SIG-M5 treated with dmso at 0.1 percent for 504 hours (cell line): Measurements from ENCODE around the gene APBA2.

Experiments
- DNase-seq: peaks from one replicate; lab custom pipeline; 2025; ENCODE audit not compliant: unreplicated experiment; lab: John Stamatoyannopoulos, UW

The APBA2 gene

DNA sequence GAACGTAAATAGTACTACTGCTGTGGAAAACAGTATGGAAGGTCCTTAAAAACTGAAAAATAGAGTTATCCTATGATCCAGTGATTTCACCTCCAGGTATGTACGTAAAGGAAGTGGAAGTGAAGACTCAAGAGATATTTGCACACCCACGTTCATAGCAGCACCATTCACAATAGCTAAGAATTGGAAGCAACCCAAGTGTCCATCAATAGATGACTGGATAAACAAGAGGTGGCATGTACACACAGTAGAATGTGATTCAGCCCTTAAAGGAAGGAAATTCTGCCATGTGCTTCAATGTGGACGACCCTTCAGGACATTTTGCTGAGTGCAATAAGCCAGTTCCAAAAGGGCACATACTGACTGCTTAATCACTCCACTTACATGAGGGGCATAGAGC, 188.3 kb downstream of the APBA2 start:
- no peak for DNase-seq

GRCh38 chr15:29078541-29078940, 192.8 kb downstream of the APBA2 start:
- no peak for DNase-seq

GRCh38 chr15:29079479-29079878, 193.7 kb downstream of the APBA2 start:
- DNase-seq, result no peak

DNA sequence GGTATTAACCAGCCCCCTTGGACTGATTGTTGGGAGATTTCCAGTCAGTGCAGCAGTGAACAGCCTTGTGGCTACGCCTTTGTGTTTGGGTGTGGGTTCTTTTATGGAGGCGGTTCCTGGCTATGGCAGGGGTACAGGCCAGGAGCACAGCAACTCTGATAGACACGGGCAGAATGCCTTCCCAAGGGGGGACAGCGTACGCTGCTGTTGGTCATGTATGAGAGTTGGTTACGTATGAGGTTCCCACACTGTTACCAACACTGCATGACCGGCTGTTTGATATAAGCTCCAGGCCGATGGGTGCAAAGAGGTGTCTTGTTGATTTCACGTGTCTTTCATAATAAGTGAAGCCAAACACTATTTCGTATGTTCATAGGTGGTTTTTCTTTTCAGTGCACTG, 196.0 kb downstream of the APBA2 start:
- no peak for DNase-seq

DNA sequence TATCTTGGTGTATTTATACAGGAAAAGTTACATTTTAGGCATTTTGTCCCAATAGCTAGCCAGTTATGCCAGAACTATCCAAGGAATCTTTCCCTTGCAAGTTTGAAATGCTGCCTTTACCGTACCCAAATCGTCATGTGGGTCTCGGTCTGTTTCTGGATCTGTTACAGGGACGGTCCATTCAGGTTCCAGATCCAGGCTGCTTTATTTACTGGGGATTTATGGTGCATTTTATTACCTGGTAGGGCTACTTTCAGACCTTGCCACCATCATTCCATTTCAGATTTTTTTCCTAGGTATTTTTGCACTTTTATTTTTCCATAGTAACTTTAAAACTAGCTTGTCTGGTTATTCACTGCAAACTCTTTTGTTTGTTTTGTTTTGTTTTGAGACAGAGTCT, 197.4 kb downstream of the APBA2 start:
- no peak for DNase-seq

DNA sequence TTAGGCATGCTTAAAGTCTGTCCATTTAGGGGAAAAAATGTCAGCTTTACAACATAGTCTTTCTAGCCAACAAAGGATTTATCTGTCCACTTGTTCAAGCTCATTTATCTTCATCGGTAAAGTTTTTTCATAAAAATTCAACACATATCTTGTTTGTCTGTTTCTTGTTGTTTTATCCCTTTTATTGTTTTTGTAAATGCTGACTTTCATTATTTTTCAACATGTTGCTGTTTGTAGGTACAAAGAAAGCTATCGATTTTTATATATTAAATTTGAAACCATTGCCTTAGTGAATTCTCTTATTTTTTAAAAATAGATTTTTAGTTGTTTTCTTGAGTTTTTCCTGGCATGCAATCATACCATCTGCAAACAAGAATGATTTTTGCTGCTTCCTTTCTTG, 198.1 kb downstream of the APBA2 start:
- no peak for DNase-seq

GRCh38 chr15:29086001-29086400, 200.2 kb downstream of the APBA2 start:
- DNase-seq, result no peak

DNA sequence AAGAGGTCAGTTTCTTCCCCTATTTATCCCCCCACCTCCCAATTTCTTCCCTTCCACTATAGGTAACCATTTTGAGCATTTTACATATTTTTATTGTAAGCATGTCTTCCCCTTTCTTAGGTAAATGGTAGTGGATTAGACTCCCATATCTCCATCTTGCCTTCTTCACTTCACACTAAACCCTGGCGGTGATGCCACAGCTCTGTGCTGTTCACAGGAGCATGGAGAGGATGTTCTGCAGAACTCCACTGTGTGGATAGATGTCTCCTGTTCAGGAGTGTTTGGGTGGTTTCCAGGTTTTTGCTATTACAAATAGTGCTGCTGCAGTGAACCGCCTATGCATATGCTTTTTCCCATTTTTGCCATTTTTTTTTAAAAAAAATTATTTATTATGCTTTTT, 201.1 kb downstream of the APBA2 start:
- no peak for DNase-seq

DNA sequence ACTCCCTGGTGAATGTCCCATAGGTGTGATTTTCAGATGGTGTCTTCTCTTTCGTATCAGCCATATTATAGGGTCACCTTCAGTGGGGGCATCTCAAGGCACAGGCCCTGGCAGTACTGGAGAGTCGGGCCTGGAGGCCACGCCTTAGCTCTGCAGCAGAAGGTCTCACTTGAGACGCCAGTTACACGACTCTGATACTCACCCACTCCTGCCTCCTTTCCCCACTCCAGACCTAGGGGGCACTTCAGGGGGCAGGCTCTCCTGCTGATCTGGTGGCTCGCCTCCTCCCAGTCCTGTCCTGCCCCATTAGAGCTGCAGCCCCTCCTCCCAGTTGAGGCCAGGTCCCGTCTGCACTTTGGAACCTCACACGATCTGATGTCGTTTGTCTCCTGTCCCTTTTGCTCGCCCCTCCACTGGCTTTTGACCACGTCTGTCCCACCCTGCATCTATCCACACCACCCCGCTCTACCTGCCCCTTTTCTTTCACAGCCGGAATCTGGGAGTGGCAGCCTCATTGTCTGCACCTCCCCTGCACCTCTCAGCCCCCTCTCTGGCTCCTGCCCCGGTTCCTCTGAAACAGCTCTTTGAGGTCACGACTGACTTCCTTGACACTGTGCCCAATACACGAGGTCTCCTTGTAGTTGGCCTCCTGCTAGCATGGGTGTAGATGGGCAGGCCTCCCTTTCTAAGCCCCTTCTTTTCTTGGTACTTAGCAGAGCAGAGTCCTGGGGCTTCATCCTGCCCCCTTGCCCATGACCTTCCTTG, 201.9 kb downstream of the APBA2 start:
- DNase-seq, result no peak

DNA sequence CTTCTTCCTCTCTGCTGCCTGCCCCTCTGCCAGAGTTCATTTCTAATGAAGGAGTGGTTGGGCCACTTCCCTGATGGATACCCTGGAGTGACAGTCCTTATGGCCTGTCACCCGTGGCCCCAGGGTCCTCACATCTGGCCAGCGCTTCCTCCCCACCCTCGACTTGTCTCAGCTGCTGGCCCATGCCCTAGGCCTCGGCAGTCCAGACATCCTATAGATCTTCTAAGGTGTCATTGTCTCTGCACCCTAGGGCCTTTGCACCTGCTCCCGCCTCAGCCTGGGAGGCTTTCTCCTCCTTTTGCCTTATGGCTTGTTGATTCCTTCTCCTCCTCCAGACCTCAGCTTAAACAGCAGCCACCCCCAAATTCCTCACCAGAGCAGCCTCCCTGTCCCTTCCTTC, 202.9 kb downstream of the APBA2 start:
- no peak for DNase-seq

- DNase-seq, result no peak
Observed at GRCh38 chr15:29089731-29090616, 204.2 kb downstream of the APBA2 start.

- DNase-seq, result peak; percentile 4
Observed at GRCh38 chr15:29090617-29091466, 205.1 kb downstream of the APBA2 start.

GRCh38 chr15:29091666-29092065, 205.9 kb downstream of the APBA2 start:
- no peak for DNase-seq

DNA sequence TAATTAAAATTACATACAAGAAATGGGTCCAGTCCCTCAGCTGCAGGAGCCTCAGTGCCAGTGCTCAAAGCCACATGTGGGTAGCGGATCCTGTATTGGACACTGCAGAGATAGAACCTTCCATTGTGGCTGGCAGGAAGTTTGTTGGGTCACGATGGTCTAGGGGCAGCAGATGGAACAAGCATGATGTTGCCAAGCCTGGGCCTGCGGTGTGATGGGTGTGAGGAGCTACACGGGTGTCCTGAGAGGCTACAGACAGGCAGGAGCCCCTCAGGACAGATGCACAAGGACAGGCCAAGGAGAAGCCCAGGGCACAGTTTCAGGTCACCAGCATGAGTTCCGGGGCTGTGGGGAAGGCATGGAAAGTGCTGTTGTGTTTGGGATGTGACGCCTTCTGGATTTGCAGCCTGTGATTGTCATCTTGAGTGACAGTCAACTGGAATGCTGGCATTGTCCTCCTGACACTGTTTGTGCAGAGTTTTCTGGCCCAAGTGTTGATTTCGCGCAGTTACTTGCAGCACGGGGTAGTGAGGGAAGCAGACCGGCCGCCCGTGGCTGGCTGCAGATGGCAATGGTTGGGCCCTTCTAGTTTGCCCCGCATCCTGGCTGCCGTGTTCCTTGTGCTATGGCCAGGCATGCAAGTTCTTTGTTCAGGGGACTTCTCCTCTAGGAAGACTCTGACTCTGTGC, 206.7 kb downstream of the APBA2 start:
- no peak for DNase-seq

- DNase-seq, result no peak
Observed at GRCh38 chr15:29093065-29093435, 207.3 kb downstream of the APBA2 start.

DNA sequence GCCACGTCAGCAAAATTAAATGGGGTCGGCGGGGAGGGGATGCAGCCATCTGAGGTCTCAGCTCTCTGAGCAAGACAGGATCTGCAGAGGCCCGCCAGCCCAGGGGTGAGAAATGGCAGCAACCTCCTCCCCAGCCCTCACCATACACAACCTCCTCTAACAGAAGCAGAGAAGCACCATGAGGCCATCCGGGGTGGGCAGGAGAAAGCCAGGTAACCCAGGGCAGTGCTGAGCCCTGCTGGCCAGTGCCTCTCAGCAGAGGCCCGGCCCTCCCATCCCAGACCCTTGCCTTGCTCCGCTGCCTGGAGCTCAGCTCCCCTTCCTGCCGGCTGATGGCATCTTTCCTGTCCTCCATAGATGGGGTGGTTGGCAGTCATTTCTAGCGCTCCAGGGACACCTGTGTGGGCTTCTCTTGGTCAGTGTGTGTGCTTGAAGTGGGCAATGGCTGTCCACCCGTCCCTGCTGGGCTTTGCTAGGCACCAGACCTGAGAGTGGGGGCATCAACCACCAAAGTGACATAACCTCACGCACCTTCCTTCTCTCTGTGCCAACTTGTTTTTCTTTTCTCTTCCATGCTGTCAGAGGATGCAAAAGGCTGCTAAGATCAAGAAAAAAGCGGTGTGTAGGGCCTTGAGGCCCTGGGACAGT, 208.0 kb downstream of the APBA2 start:
- DNase-seq, result no peak

GRCh38 chr15:29094711-29095110, 208.9 kb downstream of the APBA2 start:
- DNase-seq, result no peak

- no peak for DNase-seq
Observed at GRCh38 chr15:29095746-29096145, 210.0 kb downstream of the APBA2 start.

GRCh38 chr15:29097168-29097567, 211.4 kb downstream of the APBA2 start:
- DNase-seq, result no peak

DNA sequence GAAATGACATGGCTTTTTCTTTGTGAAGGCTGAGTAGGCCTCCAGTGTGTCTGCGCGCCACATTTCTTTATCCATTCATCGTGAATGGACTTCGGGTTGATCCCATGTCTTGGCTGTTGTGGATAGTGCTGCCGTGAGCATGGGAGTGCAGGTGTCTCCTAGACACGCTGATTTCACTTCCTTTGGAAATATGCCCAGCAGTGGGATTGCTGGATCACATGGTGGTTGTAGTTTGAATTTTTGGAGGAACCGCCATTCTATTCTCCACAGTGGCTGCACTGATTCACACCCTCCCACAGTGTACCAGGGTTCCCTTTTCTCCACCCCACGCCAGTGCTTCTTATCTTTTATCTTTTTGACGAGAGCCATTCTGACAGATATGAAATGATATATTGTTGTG, 212.2 kb downstream of the APBA2 start:
- no peak for DNase-seq
